Left ventricle myocardium superior (tissue), 1 donor: ENCODE data around the gene FZD2. TPM values are rescaled to one million over a fixed set of nuclear protein-coding genes. Genes with fewer than 3 reads are reported as not detected.
"Not testable (repeated sequence)": the region's sequence is repeated elsewhere in the genome, so short reads cannot be mapped to it uniquely, and the experiment has no call there.

Experiments used
- ATAC-seq: fragments of 200-7000 bp; cut with Tn5 transposase; one replicate; pipeline ENCODE4 v1.9.1; 2020; ENCODE audit warnings: mild to moderate bottlenecking, moderate library complexity
- DNase-seq: peaks from one replicate; pipeline ENCODE4 v3.0.0-alpha.2; 2020
- intact Hi-C: fragments of 100-400 bp; cut with micrococcal nuclease; formaldehyde crosslinking; loops from one replicate; pipeline ENCODE4 v1.11.0; 2022
- long read RNA-seq: library from polyadenylated mRNA; unstranded; transcript quantifications from one replicate; pipeline ENCODE4 v2.0.0, GENCODE V29; 2021
- total RNA-seq: library from RNA; stranded (reverse); fragmentation: NEBNext Ultra II Directional; extraction: Animal tissue kit (Norgen Biotek cat#: 25700); gene quantifications from one replicate; pipeline ENCODE4 v1.2.1, GENCODE V29; 2021
- donor health status: DM: no; HTN: yes; CAD: no; lungs with severe emphysema.

Gene FZD2
- 3.1 TPM for total RNA-seq
- long read RNA-seq, transcript FZD2-201 (1 exons, 2,112 nt), result major isoform, 8 of 8 reads
- long read RNA-seq, partial matches to known transcripts, result 0 of 8 reads
- long read RNA-seq, other reads (novel, unspliced or antisense), result 0 of 8 reads

DNA sequence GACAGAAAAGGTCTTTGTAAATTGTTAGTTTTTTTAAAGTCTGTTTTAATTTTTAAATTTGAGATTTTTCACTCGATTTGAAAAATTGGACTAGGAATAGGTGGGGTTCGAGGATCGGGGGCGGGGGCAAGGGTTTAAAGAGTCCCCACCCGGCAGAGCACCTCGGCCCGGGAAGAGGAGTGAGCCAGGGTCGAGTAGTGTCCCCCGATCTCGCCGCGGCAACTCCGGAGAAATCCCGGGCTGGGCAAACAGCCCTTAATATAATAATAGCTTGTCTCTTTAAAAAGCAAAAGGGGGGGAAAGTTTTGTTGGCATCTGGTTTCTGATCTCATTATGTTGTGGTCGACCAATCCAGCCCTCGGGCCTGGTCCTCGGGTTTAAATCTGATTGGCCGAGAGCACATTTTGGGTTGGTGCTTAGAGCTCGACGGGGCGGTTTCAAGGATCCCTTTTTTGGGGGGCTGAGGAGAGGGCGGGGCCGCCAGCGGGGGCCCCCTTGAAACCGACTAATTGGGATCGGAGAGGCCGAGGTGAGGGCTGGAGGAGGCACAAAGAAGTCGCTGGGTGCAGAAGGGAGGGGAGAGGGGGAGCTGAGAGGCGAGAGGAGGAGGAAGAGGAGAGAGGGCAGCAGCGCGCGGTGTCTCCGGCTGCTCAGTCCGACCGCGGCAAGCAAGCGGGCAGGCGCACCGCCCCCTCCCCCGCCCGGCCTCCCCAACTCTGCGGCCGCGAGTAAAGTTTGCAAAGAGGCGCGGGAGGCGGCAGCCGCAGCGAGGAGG lies at the start of gene FZD2:
Gene FZD2, plus strand, starts transcription at position 653 of the 775 bp plus-strand sequence. CDS start 205 bp downstream, outside the sequence.
- intact Hi-C loops, result no loop called here
- peak; percentile 96 for ATAC-seq
- peak; percentile 86 for DNase-seq

DNA sequence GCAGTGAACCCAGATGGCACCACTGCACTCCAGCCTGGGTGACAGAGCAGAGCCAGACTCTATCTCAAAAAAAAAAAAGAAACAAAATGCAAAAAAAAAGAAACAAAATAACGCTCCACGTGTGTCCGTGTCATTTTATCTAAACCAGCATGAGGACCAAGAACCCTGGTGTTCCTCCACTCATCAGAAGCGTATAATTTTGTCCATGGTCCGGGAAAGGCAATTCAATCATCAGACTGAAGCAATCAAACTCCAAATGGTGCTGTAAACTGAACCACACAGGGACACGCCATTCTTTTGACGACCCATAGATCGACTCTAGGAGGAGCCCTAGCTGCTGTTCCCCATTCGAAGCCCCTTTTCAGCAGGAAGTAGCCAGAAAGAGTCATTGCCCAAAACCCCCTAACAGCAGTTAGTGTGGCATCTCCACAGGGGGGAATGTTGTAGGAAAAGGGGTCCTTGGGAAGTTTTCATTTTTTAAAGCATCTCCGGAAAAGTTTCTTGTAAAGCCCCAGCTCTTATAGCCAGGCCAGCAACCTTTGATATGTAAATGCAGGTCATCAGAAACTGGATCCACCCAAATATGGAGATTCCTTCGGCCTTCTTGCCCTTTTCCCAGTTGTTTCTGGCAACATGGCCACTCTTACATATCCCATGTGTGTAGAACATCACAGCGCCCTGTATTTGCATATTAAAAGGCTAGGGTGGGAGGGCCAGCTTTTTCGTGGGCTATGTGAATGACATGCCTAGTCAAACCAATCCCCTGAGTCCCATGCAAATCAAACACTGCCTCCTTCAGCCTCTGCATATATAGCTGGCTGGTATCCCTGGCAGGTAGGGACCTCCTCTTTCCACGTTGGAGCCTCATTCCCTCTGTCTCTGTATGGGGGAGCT lies 45.8 kb upstream of the FZD2 start:
- intact Hi-C loops, DNase-seq, ATAC-seq: not testable (repeated sequence)

- no peak for ATAC-seq
- intact Hi-C loops, result no loop called here
- DNase-seq, result no peak
Measured at GRCh38 chr17:44518032-44518431, 39.3 kb upstream of the FZD2 start.

- intact Hi-C loops, result no loop called here
- ATAC-seq (peak; percentile 87), DNase-seq (peak; percentile 81)
Measured at GRCh38 chr17:44522883-44523671, 34.2 kb upstream of the FZD2 start.

GRCh38 chr17:44523672-44523972 lies 33.7 kb upstream of the FZD2 start:
- intact Hi-C loops, result no loop called here
- DNase-seq (no peak), ATAC-seq (no peak)

- no peak for ATAC-seq
- intact Hi-C loops, result no loop called here
Measured at GRCh38 chr17:44527102-44527501, 30.2 kb upstream of the FZD2 start.

DNA sequence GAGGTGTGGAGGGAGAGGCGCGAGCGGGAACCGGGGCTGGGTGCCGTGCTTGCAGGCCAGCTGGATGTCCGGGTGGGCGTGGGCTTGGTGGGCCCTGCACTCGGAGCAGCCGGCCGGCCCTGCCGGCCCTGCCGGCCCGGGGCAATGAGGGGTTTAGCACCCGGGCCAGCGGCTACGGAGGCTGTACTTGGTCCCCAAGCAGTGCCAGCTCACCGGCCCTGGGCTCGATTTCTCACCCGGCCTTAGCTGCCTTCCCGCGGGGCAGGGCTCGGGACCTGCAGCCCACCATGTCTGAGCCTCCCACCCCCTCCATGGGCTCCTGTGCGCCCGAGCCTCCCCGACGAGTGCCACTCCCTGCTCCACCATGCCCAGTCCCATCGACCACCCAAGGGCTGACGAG lies 29.3 kb upstream of the FZD2 start:
- intact Hi-C loops, result no loop called here
- ATAC-seq, result no peak
- DNase-seq, result no peak

More at GRCh38 chr17:44527102-44527501, 30.2 kb upstream of the FZD2 start:
- no peak for DNase-seq

- intact Hi-C loops, result loop anchor here (5.0 kb wide), 1 partner anchor 107 kb away; no protein-coding TSS in a partner anchor
- no peak for ATAC-seq
Measured at GRCh38 chr17:44529864-44530263, 27.4 kb upstream of the FZD2 start.

DNA sequence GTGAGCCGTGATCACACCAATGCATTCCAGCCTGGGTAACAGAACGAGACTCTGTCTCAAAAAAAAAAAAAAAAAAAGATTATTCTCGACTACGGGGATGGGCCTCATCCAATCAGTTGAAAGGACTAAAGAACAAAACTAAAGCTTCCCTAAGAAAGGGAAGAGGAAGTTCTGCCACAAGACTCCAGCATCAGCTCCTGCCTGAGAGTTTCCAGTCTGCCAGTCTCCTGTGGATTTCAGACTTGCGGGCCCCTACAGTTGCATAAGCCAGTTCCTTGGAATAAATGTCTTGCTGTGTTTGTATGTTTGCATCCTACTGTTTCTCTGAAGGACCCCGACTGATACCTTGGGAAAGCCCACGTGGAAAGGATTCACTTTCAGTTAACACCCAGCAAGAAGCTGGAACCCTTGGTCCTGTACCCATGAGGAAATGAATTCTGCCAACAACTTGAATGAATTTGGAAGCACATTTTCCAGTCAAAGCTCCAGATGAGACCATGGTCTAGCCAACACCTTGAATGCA lies 26.3 kb upstream of the FZD2 start:
- DNase-seq (no peak), ATAC-seq (no peak)
- intact Hi-C loops, result loop anchor here (5.0 kb wide), 1 partner anchor 106 kb away; no protein-coding TSS in a partner anchor

More at GRCh38 chr17:44529864-44530263, 27.4 kb upstream of the FZD2 start:
- DNase-seq, result no peak

GRCh38 chr17:44533533-44534246 lies 23.6 kb upstream of the FZD2 start:
- intact Hi-C loops, result loop anchor here (5.0 kb wide), 1 partner anchor 104 kb away; no protein-coding TSS in a partner anchor
- ATAC-seq (peak; percentile 94), DNase-seq (peak; percentile 94)

GRCh38 chr17:44536090-44536953 lies 21.0 kb upstream of the FZD2 start:
- intact Hi-C loops, result no loop called here
- ATAC-seq, result peak; percentile 57
- no peak for DNase-seq

DNA sequence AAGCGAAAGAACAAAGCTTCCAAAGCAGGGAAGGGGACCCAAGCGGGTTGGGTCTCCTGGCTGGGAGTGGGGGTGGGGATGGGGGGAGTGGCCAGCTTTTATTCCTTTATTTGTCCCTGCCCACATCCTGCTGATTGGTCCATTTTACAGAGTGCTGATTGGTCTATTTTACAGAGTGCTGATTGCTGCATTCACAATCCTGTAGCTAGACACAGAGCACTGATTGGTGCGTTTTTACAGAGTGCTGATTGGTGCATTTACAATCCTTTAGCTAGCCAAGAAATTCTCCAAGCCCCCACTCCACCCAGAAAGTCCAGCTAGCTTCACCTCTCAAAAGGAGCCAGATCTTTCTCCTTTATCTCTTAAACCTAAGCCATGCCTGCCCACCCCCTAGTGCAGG lies 19.4 kb upstream of the FZD2 start:
- ATAC-seq, DNase-seq, intact Hi-C loops: not testable (repeated sequence)

- DNase-seq (no peak), ATAC-seq (no peak)
- intact Hi-C loops, result no loop called here
Measured at GRCh38 chr17:44539673-44540072, 17.6 kb upstream of the FZD2 start.

DNA sequence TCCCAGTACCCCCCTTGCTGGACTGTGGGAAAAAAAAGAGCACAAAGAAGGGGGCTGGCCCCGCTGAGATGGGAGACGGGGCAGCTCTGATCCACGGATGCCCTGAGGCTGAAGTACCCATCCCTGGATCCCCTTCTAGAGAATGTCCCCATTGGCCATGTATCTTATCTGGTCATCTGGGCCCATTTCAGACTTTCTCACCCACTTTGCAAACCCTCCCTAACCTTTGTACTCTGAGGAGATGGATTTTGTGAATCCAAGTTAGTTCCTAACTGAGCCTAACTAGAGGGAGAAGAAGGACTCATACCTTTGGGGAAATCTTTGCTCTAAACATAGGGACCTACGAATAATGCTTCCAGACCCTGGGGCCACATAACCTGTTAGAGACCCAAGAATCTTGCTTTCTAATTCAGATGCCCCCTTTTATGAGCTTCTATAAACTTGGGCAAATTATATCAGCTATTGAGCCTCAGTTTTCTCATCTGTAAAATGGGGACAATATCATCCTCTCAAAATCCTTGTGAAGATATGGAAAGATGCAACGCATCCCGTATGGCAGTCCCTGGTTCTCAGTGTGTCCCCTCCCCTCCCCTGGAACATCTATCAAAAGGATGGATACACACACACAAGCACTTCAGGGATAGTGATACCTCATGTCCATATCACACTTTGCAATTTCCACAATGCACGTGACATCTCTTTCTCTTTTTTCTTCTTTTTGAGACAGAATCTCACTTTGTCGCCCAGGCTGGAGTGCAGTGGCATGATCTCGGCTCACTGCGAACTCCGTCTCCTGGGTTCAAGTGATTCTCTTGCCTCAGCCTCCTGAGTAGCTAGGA lies 16.8 kb upstream of the FZD2 start:
- no peak for DNase-seq
- no peak for ATAC-seq
- intact Hi-C loops, result no loop called here

GRCh38 chr17:44541884-44542581 lies 15.3 kb upstream of the FZD2 start:
- ATAC-seq, result no peak
- intact Hi-C loops, result no loop called here

More at GRCh38 chr17:44541884-44542581, 15.3 kb upstream of the FZD2 start:
- DNase-seq, result no peak
